Caco-2 (cell line): ENCODE measurements around the gene PRDM10. TPM values are rescaled to one million over a fixed set of nuclear protein-coding genes. Genes with fewer than 3 reads are reported as not detected.

Experiments
- BruUV-seq: library from RNA; stranded (reverse); fragments of 400-500 nt; replicated peaks from 2 replicates; lab custom pipeline; 2021; lab: Mats Ljungman, UMichigan
- CTCF ChIA-PET: fragments of 300-600 bp; sonication (Branson Sonifier 250); formaldehyde crosslinking; loops from one replicate; lab custom pipeline; 2022; ENCODE audit warnings: antibody characterized with exemption; lab: Charles Lee
- POLR2A ChIA-PET: fragments of 300-600 bp; sonication (Branson Sonifier 250); formaldehyde crosslinking; loops from one replicate; lab custom pipeline; 2022; ENCODE audit warnings: antibody characterized with exemption; lab: Charles Lee
- DNase-seq, 2 experiments: peaks; one replicate each; pipeline versions ENCODE4 v3.0.0 to v3.0.0-alpha.2; 2020 to 2022
- H3K27me3 ChIP-seq: replicated peaks from 2 replicates; pipeline ENCODE4 v1.6.0; 2011; ENCODE audit warnings: low read length; ENCODE audit not compliant: control insufficient read depth, insufficient read depth
- H3K36me3 ChIP-seq: 2 replicates; pipeline ENCODE4 v1.5.1; 2011; ENCODE audit warnings: low read length; ENCODE audit not compliant: control insufficient read depth, insufficient read depth
- H3K4me1 ChIP-seq: fragments of 250-450 bp; sonication (Bioruptor Pico); 2 replicates; pipeline ENCODE4 v1.5.1; 2020; ENCODE audit warnings: mild to moderate bottlenecking
- H3K4me3 ChIP-seq: 2 replicates; pipeline ENCODE4 v1.5.1; 2011; ENCODE audit warnings: low read depth, mild to moderate bottlenecking, control low read depth, low read length
- H3K9me3 ChIP-seq: fragments of 250-450 bp; sonication (Bioruptor Pico); 2 replicates; pipeline ENCODE4 v1.5.1; 2020; ENCODE audit warnings: mild to moderate bottlenecking, moderate library complexity
- H3K27ac Mint-ChIP-seq: one replicate; pipeline ENCODE4 v1.8.0; 2022; ENCODE audit warnings: mixed read lengths; ENCODE audit not compliant: unreplicated experiment
- H3K27me3 Mint-ChIP-seq: one replicate; pipeline ENCODE4 v1.8.0; 2022; ENCODE audit warnings: mixed read lengths; ENCODE audit not compliant: insufficient read depth, unreplicated experiment
- H3K36me3 Mint-ChIP-seq: one replicate; pipeline ENCODE4 v1.8.0; 2022; ENCODE audit warnings: mild to moderate bottlenecking, mixed read lengths; ENCODE audit not compliant: insufficient read depth, unreplicated experiment
- H3K4me1 Mint-ChIP-seq: one replicate; pipeline ENCODE4 v1.8.0; 2022; ENCODE audit warnings: low read depth, mixed read lengths; ENCODE audit not compliant: unreplicated experiment
- H3K4me3 Mint-ChIP-seq: one replicate; pipeline ENCODE4 v1.8.0; 2022; ENCODE audit warnings: mild to moderate bottlenecking, moderate library complexity, mixed read lengths; ENCODE audit not compliant: unreplicated experiment
- H3K9me3 Mint-ChIP-seq: one replicate; pipeline ENCODE4 v1.8.0; 2022; ENCODE audit warnings: mixed read lengths; ENCODE audit not compliant: unreplicated experiment
- intact Hi-C: fragments of 100-400 bp; cut with micrococcal nuclease; formaldehyde crosslinking; loops from one replicate; pipeline ENCODE4 v1.10.0; 2022; ENCODE audit not compliant: unreplicated experiment
- total RNA-seq: library from RNA; stranded (reverse); gene quantifications from 2 replicates; pipeline ENCODE4 v1.2.3, GENCODE V29; 2022
- TF ChIP-seq, protein P1 (sequence below), 2 experiments: fragments of 200-600 bp in 1 of 2; IDR thresholded peaks; 1 replicate in 1 of 2; 2 replicates in 1 of 2; pipeline versions ENCODE4 v1.5.1 to v1.8.0; 2011 to 2022; ENCODE audit warnings: antibody characterized with exemption in 1 of 2, control low read depth in 1 of 2, inconsistent platforms in 1 of 2, low read depth in 1 of 2, low read length in 1 of 2, mild to moderate bottlenecking in 1 of 2, moderate library complexity in 1 of 2; ENCODE audit not compliant: insufficient read depth in 1 of 2, severe bottlenecking in 1 of 2, unreplicated experiment in 1 of 2

The PRDM10 gene
- total RNA-seq, 1 experiment from 2014 or later: 11.8 TPM

DNA sequence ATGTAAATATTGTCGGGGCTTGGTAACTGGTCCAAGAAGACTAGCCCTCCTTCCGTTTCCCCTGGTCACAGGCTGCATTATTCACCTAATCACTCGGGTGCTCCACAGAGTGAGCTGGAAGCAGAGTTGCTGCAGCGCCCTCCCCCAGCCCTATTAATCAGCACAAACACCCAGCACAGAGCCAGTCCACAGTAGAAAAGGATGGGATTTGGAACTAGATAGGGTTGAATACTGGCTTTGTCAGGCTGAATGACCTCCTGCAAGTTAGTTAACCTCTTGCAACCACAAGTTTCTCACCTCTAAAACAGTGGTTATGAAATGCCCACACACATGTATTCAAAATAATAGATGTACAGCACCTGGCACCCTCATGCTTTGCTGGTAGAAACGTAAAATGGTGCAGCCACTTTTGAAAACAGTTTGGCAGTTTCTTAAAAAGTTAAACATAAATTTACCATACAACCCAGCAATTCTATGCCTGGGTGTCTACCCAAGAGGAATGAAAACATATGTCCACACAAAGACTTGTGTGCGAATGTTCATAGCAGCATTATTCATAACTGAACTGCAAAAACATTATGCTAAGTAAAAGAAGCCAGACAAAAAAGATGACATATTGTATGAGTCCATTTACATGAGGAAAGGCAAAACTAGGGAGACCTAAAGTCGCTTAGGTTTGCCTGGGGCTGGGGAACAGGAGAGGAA, 35.4 kb upstream of the PRDM10 start:
- H3K36me3 ChIP-seq: no peaks in the 10 kb centered on the region
- H3K9me3 ChIP-seq: no peaks in the 10 kb centered on the region; the same call in 1 of the 2 replicates
- no peaks in the 10 kb centered on the region for H3K27me3 ChIP-seq
- Mint-ChIP-seq H3K4me1 (peaks cover 26% of the 10 kb centered on the region), H3K27me3 (no peaks in the 10 kb centered on the region), H3K4me3 (no peak overlapping the region), H3K36me3 (no peaks in the 10 kb centered on the region), H3K9me3 (no peaks in the 10 kb centered on the region), H3K27ac (no peak overlapping the region)
- ChIA-PET POLR2A (no interaction called here), CTCF (interaction anchor here (0.8 kb wide), 1 partner anchor 46 kb away, joined by 5 read pairs; no protein-coding TSS in a partner anchor)
- no peak for DNase-seq
- H3K4me3 ChIP-seq: no peak overlapping the region
- intact Hi-C loops: no loop called here
- peaks cover 25% of the 10 kb centered on the region for H3K4me1 ChIP-seq
- TF ChIP-seq, protein P1, sequence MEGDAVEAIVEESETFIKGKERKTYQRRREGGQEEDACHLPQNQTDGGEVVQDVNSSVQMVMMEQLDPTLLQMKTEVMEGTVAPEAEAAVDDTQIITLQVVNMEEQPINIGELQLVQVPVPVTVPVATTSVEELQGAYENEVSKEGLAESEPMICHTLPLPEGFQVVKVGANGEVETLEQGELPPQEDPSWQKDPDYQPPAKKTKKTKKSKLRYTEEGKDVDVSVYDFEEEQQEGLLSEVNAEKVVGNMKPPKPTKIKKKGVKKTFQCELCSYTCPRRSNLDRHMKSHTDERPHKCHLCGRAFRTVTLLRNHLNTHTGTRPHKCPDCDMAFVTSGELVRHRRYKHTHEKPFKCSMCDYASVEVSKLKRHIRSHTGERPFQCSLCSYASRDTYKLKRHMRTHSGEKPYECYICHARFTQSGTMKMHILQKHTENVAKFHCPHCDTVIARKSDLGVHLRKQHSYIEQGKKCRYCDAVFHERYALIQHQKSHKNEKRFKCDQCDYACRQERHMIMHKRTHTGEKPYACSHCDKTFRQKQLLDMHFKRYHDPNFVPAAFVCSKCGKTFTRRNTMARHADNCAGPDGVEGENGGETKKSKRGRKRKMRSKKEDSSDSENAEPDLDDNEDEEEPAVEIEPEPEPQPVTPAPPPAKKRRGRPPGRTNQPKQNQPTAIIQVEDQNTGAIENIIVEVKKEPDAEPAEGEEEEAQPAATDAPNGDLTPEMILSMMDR (IDR thresholded peaks at IDR 0.05; ENCODE audit: insufficient read depth in 1 of 2, low read depth in 1 of 2, low read length in 1 of 2, severe bottlenecking in 1 of 2, unreplicated experiment in 1 of 2): no peak
- no TSS peak for BruUV-seq

DNA sequence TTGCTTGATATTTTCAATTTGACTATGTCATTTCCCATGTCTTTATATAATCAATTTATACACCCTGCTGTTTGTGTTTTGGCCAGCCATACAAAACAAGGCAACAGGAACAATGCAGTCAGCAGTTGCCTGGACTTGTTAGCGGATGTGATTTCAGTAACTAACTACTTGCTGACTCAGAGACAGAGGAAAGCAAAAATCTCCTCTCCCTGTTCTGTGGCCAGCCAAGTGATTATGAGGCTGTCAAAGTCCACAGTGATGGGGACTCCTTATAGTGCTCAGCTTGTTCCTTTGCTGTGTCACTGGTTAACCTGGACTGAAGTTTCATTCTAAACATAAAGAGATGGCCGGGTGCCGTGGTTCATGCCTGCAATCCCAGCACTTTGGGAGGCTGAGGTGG, 34.4 kb upstream of the PRDM10 start:
- Histone ChIP-seq H3K4me1 (peaks cover 33% of the 10 kb centered on the region), H3K27me3 (no peaks in the 10 kb centered on the region), H3K9me3 (no peaks in the 10 kb centered on the region; the same call in 1 of the 2 replicates), H3K4me3 (no peak overlapping the region), H3K36me3 (no peaks in the 10 kb centered on the region)
- H3K4me1 Mint-ChIP-seq: peaks cover 29% of the 10 kb centered on the region
- no peaks in the 10 kb centered on the region for H3K9me3 Mint-ChIP-seq
- no peak overlapping the region for H3K27ac Mint-ChIP-seq
- BruUV-seq: no TSS peak
- no peaks in the 10 kb centered on the region for H3K27me3 Mint-ChIP-seq
- no peaks in the 10 kb centered on the region for H3K36me3 Mint-ChIP-seq
- ChIA-PET CTCF (no interaction called here), POLR2A (interaction anchor here (0.8 kb wide), 1 partner anchor 34 kb away, joined by 5 read pairs; the partner anchor contains the start of gene PRDM10)
- intact Hi-C loops: no loop called here
- DNase-seq: peak; percentile 49 to 78
- no peak overlapping the region for H3K4me3 Mint-ChIP-seq
- TF ChIP-seq, protein P1 (IDR thresholded peaks at IDR 0.05; ENCODE audit: insufficient read depth in 1 of 2, low read depth in 1 of 2, low read length in 1 of 2, severe bottlenecking in 1 of 2, unreplicated experiment in 1 of 2): no peak

DNA sequence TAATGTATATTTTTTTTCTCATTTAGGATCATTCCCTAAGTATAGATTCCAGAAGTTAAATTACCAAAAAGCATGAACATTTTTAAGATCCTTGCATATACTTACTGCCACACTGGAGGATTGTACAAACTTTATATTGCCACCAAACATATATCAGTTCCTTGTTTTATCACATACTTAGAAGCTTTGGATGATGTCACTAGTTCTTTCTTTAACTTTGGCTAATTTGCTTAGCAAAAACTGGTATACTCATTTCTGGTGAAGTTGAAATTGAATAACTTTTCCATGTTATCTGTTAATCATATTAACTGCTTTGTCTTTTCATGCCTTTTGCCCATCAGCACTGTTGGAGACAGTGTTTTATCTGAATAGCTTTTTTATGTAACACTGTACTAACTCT, 31.6 kb upstream of the PRDM10 start:
- no peak overlapping the region for H3K4me3 ChIP-seq
- intact Hi-C loops: no loop called here
- peaks cover 62% of the 10 kb centered on the region for H3K4me1 ChIP-seq
- no peak for DNase-seq
- CTCF ChIA-PET: interaction anchor here (1.1 kb wide), 1 partner anchor 32 kb away, joined by 5 read pairs; the partner anchor contains the start of gene PRDM10
- TF ChIP-seq, protein P1 (IDR thresholded peaks at IDR 0.05; ENCODE audit: insufficient read depth in 1 of 2, low read depth in 1 of 2, low read length in 1 of 2, severe bottlenecking in 1 of 2, unreplicated experiment in 1 of 2): no peak
- Mint-ChIP-seq H3K9me3 (no peaks in the 10 kb centered on the region), H3K4me1 (peaks cover 48% of the 10 kb centered on the region), H3K27me3 (no peaks in the 10 kb centered on the region), H3K4me3 (no peak overlapping the region), H3K36me3 (no peaks in the 10 kb centered on the region), H3K27ac (no peak overlapping the region)
- no peaks in the 10 kb centered on the region; the same call in 1 of the 2 replicates for H3K9me3 ChIP-seq
- no TSS peak for BruUV-seq
- POLR2A ChIA-PET: no interaction called here
- no peaks in the 10 kb centered on the region for H3K27me3 ChIP-seq
- no peaks in the 10 kb centered on the region for H3K36me3 ChIP-seq
